ENCODE results near the gene SGMS1.

Gene SGMS1

DNA sequence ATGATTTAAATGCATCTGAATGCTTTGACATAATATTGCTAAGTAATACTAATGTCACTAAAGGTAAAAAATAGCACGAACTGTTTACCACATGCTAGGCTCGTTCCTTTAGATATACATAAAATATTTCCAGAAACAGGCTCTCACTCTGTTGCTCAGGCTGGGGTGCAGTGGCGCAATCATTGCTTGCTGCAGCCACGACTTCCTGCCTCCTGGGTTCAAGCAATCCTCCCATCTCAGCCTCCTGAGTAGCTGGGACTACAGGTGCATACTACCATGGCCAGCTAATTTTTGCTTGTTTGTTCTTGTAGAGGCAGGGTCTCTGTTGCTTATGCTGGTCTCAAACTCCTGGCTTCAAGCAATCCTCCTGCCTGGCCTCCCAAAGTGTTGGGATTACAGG, 183.3 kb downstream of the SGMS1 start:
- H3K4me3 ChIP-seq (ENCODE audit: insufficient read depth, low read length, poor library complexity, severe bottlenecking): no peak overlapping the region
- no peak overlapping the region for H3K4me2 ChIP-seq (ENCODE audit: low read depth, low read length, poor library complexity, severe bottlenecking)
- H3K27ac ChIP-seq (ENCODE audit: low read depth, low read length): no peak overlapping the region
- no peaks in the 10 kb centered on the region for H3F3A ChIP-seq (ENCODE audit: insufficient read depth)
- H3K79me2 ChIP-seq (ENCODE audit: insufficient read depth, low read length): no peaks in the 10 kb centered on the region
- no peaks in the 10 kb centered on the region for H4K20me1 ChIP-seq (ENCODE audit: low read depth, low read length)
- TF ChIP-seq EZH2phosphoT487 (conservative IDR thresholded peaks at IDR 0.05; ENCODE audit: low read length): no peak
- no peak for TF ChIP-seq CTCF (IDR thresholded peaks at IDR 0.05; ENCODE audit: insufficient read depth, low read length, poor library complexity, severe bottlenecking)
- no peaks in the 10 kb centered on the region for H3K27me3 ChIP-seq (ENCODE audit: low read length)
- no peaks in the 10 kb centered on the region for H3K9me2 ChIP-seq (replicated peaks; ENCODE audit: insufficient read depth, low read length)
- H3K36me3 ChIP-seq (ENCODE audit: low read length): 0 out of 2 replicates have a peak, but pooled peaks cover 4% of the 10 kb centered on the region
- H3K9ac ChIP-seq (ENCODE audit: low read length): no peak overlapping the region
- no peaks in the 10 kb centered on the region for H3K9me3 ChIP-seq (ENCODE audit: insufficient read depth, low read length)
- no peak overlapping the region for H2AFZ ChIP-seq (ENCODE audit: low read depth, low read length, severe bottlenecking)

- Histone ChIP-seq H3K27me3 (ENCODE audit: low read length) (no peaks in the 10 kb centered on the region), H3K9me2 (replicated peaks; ENCODE audit: insufficient read depth, low read length) (no peaks in the 10 kb centered on the region), H3K36me3 (ENCODE audit: low read length) (0 out of 2 replicates have a peak, but pooled peaks cover 4% of the 10 kb centered on the region), H3F3A (ENCODE audit: insufficient read depth) (no peaks in the 10 kb centered on the region), H3K9me3 (ENCODE audit: insufficient read depth, low read length) (no peaks in the 10 kb centered on the region), H3K27ac (ENCODE audit: low read depth, low read length) (no peak overlapping the region), H2AFZ (ENCODE audit: low read depth, low read length, severe bottlenecking) (no peak overlapping the region), H3K4me3 (ENCODE audit: insufficient read depth, low read length, poor library complexity, severe bottlenecking) (no peak overlapping the region), H3K79me2 (ENCODE audit: insufficient read depth, low read length) (no peaks in the 10 kb centered on the region), H3K4me2 (ENCODE audit: low read depth, low read length, poor library complexity, severe bottlenecking) (no peak overlapping the region), H4K20me1 (ENCODE audit: low read depth, low read length) (no peaks in the 10 kb centered on the region), H3K9ac (ENCODE audit: low read length) (no peak overlapping the region)
- no peak for TF ChIP-seq CTCF (IDR thresholded peaks at IDR 0.05; ENCODE audit: insufficient read depth, low read length, poor library complexity, severe bottlenecking)
- no peak for TF ChIP-seq EZH2phosphoT487 (conservative IDR thresholded peaks at IDR 0.05; ENCODE audit: low read length)
These were observed 183.9 kb downstream of the SGMS1 start for GRCh38 chr10:50439806-50440205.

DNA sequence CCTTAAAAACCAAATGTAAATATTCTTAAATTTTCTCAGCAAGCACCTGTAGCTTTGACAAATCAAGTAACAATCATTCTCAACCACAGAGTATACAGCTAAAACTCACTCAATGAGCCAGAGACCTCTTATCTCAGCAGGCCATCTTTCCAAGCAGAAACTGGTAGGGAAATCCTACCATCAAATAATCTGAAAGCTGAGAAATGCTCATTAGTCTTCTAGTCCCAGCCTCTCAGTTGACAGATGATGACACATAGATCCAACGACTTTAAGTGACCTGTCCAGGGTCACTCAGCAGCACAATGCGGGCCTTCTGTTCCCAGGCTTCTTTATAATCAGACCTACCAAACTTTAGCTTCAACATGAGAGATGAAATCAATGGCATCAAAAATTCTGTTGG, 184.6 kb downstream of the SGMS1 start:
- Histone ChIP-seq H3K36me3 (ENCODE audit: low read length) (0 out of 2 replicates have a peak, but pooled peaks cover 2% of the 10 kb centered on the region), H3K9me3 (ENCODE audit: insufficient read depth, low read length) (no peaks in the 10 kb centered on the region), H4K20me1 (ENCODE audit: low read depth, low read length) (no peaks in the 10 kb centered on the region), H3K9me2 (replicated peaks; ENCODE audit: insufficient read depth, low read length) (no peaks in the 10 kb centered on the region), H3K79me2 (ENCODE audit: insufficient read depth, low read length) (no peaks in the 10 kb centered on the region), H3K27me3 (ENCODE audit: low read length) (no peaks in the 10 kb centered on the region), H3F3A (ENCODE audit: insufficient read depth) (no peaks in the 10 kb centered on the region), H3K27ac (ENCODE audit: low read depth, low read length) (no peak overlapping the region), H3K4me3 (ENCODE audit: insufficient read depth, low read length, poor library complexity, severe bottlenecking) (no peak overlapping the region), H3K9ac (ENCODE audit: low read length) (no peak overlapping the region), H3K4me2 (ENCODE audit: low read depth, low read length, poor library complexity, severe bottlenecking) (no peak overlapping the region), H2AFZ (ENCODE audit: low read depth, low read length, severe bottlenecking) (no peak overlapping the region)
- TF ChIP-seq EZH2phosphoT487 (conservative IDR thresholded peaks at IDR 0.05; ENCODE audit: low read length): no peak
- TF ChIP-seq CTCF (IDR thresholded peaks at IDR 0.05; ENCODE audit: insufficient read depth, low read length, poor library complexity, severe bottlenecking): no peak
